Measurements from ENCODE around the gene RNGTT. TPM values are rescaled to one million over a fixed set of nuclear protein-coding genes. Genes with fewer than 3 reads are reported as not detected.
"Not testable (repeated sequence)": the region's sequence is repeated elsewhere in the genome, so short reads cannot be mapped to it uniquely, and the experiment has no call there.

RNGTT gene
- total RNA-seq, 6 experiments from 2014 or later, result 16.0 to 17.4 (median 16.8) TPM

DNA sequence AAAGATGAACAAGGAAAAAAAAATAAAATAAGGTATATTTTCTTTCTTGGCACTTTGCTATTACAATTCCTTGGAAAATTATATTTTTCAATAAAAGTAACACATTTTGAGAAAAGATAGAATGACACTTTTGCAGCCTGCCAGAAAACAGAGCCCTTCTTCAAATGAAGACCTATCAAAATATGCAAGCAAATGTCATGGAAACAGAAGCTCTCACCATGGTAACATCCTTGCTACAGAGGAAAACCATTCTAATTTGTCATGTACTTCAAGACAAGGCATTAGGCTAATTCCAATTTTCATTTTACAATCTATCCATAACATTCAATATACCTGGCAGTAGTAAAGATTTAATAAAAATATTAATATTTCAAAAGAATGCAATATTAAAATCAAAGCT is 177.9 kb downstream of the RNGTT start:
- Mint-ChIP-seq H3K27me3 (ENCODE audit: insufficient read depth) (no peaks in the 10 kb centered on the region), H3K4me1 (ENCODE audit: low read depth) (no peaks in the 10 kb centered on the region), H3K4me3 (no peak overlapping the region), H3K9me3 (no peaks in the 10 kb centered on the region), H3K27ac (no peak overlapping the region), H3K36me3 (ENCODE audit: low read depth) (no peaks in the 10 kb centered on the region)
- no peak for DNase-seq
- TF ChIP-seq, protein P1, sequence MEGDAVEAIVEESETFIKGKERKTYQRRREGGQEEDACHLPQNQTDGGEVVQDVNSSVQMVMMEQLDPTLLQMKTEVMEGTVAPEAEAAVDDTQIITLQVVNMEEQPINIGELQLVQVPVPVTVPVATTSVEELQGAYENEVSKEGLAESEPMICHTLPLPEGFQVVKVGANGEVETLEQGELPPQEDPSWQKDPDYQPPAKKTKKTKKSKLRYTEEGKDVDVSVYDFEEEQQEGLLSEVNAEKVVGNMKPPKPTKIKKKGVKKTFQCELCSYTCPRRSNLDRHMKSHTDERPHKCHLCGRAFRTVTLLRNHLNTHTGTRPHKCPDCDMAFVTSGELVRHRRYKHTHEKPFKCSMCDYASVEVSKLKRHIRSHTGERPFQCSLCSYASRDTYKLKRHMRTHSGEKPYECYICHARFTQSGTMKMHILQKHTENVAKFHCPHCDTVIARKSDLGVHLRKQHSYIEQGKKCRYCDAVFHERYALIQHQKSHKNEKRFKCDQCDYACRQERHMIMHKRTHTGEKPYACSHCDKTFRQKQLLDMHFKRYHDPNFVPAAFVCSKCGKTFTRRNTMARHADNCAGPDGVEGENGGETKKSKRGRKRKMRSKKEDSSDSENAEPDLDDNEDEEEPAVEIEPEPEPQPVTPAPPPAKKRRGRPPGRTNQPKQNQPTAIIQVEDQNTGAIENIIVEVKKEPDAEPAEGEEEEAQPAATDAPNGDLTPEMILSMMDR (IDR thresholded peaks at IDR 0.05), result no peak

DNA sequence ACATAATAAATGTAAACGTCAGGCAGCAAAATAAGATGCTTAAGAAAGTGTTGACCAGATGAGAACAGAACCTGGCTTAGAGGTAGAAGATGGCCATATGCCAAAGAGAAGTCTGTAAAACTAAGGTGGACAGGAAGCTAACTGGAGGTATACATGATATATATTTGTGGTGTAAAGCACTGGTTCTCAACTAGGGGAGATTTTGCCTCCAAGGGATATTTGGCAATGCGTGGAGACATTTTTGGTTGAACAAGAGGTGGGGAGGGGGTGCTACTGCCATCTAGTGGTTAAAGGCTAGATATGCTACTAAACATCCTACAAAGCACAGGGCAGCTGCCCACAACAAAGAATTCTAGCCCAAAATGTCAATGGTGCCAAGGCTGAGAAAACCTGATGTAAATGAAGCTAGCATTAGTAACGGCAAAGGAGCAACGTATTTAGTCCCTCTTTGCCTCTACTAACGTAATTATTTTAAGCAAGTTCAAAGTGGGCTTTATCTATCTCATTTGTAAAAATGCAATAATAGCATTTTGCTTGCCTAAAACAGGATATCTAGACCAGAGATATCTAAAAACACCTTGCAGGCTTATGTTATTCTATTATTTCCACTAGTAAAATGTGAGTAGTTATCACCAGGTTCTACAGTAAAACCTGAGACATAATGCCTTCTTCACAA is 182.6 kb downstream of the RNGTT start:
- Mint-ChIP-seq H3K4me3 (no peak overlapping the region), H3K4me1 (ENCODE audit: low read depth) (no peaks in the 10 kb centered on the region), H3K27ac (no peak overlapping the region), H3K36me3 (ENCODE audit: low read depth) (peaks cover 6% of the 10 kb centered on the region), H3K9me3 (no peaks in the 10 kb centered on the region), H3K27me3 (ENCODE audit: insufficient read depth) (no peaks in the 10 kb centered on the region; the same call in 1 of the 2 replicates)
- DNase-seq, result peak; percentile 61
- TF ChIP-seq, protein P1 (IDR thresholded peaks at IDR 0.05), result peak; percentile 95

DNA sequence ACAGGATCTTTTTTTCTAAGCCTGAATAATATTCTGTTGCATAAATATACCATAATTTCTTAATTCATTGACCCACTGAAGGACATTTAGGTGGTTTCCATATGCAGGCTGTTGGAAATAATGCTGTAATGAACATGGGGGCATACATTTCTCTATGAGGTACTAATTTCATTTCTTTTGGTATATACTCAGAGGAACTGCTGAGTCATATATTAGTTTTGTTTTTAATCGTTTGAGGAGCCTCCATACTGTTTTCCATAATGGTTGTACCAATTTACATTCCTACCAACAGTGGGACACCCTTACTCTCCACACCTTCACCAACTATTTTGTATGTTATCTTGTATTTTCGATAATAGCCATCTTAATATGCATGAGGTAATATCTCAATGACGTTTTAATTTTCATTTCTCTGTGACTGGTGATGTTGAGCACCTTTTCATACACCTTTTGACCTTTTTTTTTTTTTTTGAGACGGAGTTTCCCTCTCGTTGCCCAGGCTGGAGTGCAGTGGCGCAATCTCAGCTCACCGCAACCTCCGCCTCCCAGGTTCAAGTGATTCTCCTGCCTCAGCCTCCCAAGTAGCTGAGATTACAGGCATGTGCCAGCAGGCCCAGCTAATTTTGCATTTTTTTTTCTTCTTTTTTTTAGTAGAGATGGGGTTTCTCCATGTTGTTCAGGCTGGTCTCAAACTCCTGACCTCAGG is 187.4 kb downstream of the RNGTT start:
- Mint-ChIP-seq H3K27ac (no peak overlapping the region), H3K36me3 (ENCODE audit: low read depth) (peaks cover 6% of the 10 kb centered on the region), H3K27me3 (ENCODE audit: insufficient read depth) (no peaks in the 10 kb centered on the region; the same call in 1 of the 2 replicates), H3K9me3 (no peaks in the 10 kb centered on the region), H3K4me1 (ENCODE audit: low read depth) (no peaks in the 10 kb centered on the region), H3K4me3 (no peak overlapping the region)
- DNase-seq, result no peak
- TF ChIP-seq, protein P1 (IDR thresholded peaks at IDR 0.05), result no peak

DNA sequence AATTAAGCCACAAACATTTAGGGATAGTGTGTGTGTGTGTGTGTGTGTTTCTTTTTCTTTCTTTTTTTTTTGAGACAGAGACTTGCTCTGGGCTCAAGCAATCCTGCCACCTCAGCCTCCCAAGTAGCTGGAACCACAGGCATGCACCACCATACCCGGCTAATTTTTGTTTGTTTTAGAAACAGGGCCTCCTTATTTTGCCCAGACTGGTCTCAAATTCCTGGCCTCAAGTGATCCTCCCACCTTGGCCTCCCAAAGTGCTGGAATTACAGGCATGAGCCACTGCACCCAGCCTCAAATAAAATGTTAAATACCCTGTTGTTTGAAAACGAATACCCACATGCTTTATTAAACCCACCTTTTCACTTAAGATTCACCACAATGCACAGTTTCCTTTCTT is 195.3 kb downstream of the RNGTT start:
- not testable (repeated sequence) for DNase-seq; H3K4me1 Mint-ChIP-seq (ENCODE audit: low read depth); H3K9me3 Mint-ChIP-seq; H3K27ac Mint-ChIP-seq; H3K4me3 Mint-ChIP-seq; H3K36me3 Mint-ChIP-seq (ENCODE audit: low read depth); H3K27me3 Mint-ChIP-seq (ENCODE audit: insufficient read depth)

DNA sequence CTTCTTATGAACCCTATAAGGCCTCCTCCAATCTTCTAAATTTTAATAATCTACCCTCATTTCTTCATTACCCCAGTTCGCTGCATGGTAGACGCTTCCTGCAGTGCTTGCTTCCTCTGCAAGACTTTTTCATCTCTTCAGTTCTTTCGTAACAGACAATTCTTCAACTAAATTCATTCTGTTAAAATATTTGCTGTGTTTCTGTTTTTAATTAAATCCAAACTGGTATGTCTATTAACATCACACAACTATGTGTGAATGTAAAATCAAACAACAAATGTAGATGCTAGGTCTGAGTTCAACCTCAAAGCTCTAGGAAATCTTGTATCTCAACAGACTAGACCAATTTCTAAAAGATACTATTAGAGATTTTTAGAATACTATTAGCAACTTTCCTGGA is 199.3 kb downstream of the RNGTT start:
- TF ChIP-seq, protein P1 (IDR thresholded peaks at IDR 0.05), result no peak
- no peak overlapping the region for H3K27ac Mint-ChIP-seq
- H3K4me1 Mint-ChIP-seq (ENCODE audit: low read depth), result peaks cover 18% of the 10 kb centered on the region
- no peaks in the 10 kb centered on the region for H3K36me3 Mint-ChIP-seq (ENCODE audit: low read depth)
- DNase-seq, result no peak
- H3K4me3 Mint-ChIP-seq, result no peak overlapping the region
- H3K9me3 Mint-ChIP-seq, result no peaks in the 10 kb centered on the region
- no peaks in the 10 kb centered on the region for H3K27me3 Mint-ChIP-seq (ENCODE audit: insufficient read depth)

DNA sequence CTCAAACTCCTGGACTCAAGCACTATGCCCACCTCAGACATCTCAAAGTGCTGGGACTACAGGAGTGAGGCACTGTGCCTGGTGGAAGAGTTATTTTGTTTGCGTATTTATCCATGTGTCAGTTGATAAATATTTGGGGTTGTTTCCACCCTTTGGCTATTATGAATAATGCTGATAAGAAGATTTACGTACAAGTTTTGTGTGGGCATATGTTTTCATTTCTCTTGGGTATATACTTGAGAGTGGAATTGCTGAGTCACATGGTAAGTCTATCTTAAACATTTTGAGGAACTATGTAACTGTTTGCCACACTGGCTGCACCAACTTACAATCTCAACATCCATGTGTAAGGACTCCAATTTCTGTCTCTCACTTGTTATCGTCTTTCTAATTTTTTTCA is 200.3 kb downstream of the RNGTT start:
- no peak for DNase-seq
- Mint-ChIP-seq H3K9me3 (no peaks in the 10 kb centered on the region), H3K36me3 (ENCODE audit: low read depth) (no peaks in the 10 kb centered on the region), H3K27me3 (ENCODE audit: insufficient read depth) (no peaks in the 10 kb centered on the region), H3K4me3 (no peak overlapping the region), H3K27ac (no peak overlapping the region), H3K4me1 (ENCODE audit: low read depth) (peaks cover 18% of the 10 kb centered on the region)
- TF ChIP-seq, protein P1 (IDR thresholded peaks at IDR 0.05), result no peak

Measured in HFFc6 (cell line).